Calu3 (cell line): ENCODE results near the gene ARL2. TPM values are rescaled to one million over a fixed set of nuclear protein-coding genes. Genes with fewer than 3 reads are reported as not detected.

Experiments
- BruUV-seq: library from RNA; stranded (reverse); fragments of 400-500 nt; replicated peaks from 2 replicates; lab custom pipeline; 2021; lab: Mats Ljungman, UMichigan
- CTCF ChIA-PET: fragments of 300-600 bp; sonication (Branson Sonifier 250); formaldehyde crosslinking; loops from one replicate; lab custom pipeline; 2022; ENCODE audit warnings: antibody characterized with exemption; lab: Charles Lee
- DNase-seq: peaks from one replicate; pipeline ENCODE4 v3.0.0; 2022
- H3K27ac Mint-ChIP-seq: one replicate; pipeline ENCODE4 v1.8.0; 2022; ENCODE audit warnings: mixed read lengths; ENCODE audit not compliant: unreplicated experiment
- H3K27me3 Mint-ChIP-seq: one replicate; pipeline ENCODE4 v1.8.0; 2022; ENCODE audit warnings: mixed read lengths; ENCODE audit not compliant: unreplicated experiment
- H3K36me3 Mint-ChIP-seq: one replicate; pipeline ENCODE4 v1.8.0; 2022; ENCODE audit warnings: mild to moderate bottlenecking, moderate library complexity, mixed read lengths; ENCODE audit not compliant: insufficient read depth, unreplicated experiment
- H3K4me1 Mint-ChIP-seq: one replicate; pipeline ENCODE4 v1.8.0; 2022; ENCODE audit warnings: mild to moderate bottlenecking, low read depth, mixed read lengths; ENCODE audit not compliant: unreplicated experiment
- H3K4me3 Mint-ChIP-seq: one replicate; pipeline ENCODE4 v1.8.0; 2022; ENCODE audit warnings: mild to moderate bottlenecking, low read depth, moderate library complexity, mixed read lengths; ENCODE audit not compliant: unreplicated experiment
- H3K9me3 Mint-ChIP-seq: one replicate; pipeline ENCODE4 v1.8.0; 2022; ENCODE audit warnings: low read depth, mixed read lengths; ENCODE audit not compliant: unreplicated experiment
- intact Hi-C: fragments of 100-400 bp; cut with micrococcal nuclease; formaldehyde crosslinking; loops from one replicate; pipeline ENCODE4 v1.10.0; 2022; ENCODE audit not compliant: unreplicated experiment
- total RNA-seq: library from RNA; stranded (reverse); gene quantifications from 2 replicates; pipeline ENCODE4 v1.2.3, GENCODE V29; 2022
- TF ChIP-seq, protein P1 (sequence below): fragments of 200-600 bp; IDR thresholded peaks from one replicate; pipeline ENCODE4 v1.8.0; 2022; ENCODE audit warnings: antibody characterized with exemption; ENCODE audit not compliant: unreplicated experiment

ARL2 gene
- total RNA-seq, 1 experiment from 2014 or later: 62.6 TPM

DNA sequence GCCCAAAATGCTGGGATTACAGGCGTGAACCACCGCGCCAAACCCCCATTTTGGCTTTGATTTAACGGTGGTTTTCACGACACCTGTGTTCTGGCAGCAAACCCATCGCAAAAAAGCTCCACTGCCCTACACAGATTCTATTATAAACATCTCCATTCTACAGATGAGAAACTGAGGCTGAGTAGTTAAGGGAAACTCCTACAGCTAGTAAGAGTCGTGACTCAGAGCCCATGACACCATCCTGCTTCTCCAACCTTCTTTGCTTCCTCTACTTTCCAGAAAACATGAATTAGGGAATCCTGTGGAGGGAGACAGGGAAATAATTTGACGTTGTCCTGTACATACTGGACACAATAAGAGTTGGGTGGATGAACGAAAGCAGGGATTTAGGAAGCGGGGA, 12.8 kb downstream of the ARL2 start:
- TF ChIP-seq, protein P1, sequence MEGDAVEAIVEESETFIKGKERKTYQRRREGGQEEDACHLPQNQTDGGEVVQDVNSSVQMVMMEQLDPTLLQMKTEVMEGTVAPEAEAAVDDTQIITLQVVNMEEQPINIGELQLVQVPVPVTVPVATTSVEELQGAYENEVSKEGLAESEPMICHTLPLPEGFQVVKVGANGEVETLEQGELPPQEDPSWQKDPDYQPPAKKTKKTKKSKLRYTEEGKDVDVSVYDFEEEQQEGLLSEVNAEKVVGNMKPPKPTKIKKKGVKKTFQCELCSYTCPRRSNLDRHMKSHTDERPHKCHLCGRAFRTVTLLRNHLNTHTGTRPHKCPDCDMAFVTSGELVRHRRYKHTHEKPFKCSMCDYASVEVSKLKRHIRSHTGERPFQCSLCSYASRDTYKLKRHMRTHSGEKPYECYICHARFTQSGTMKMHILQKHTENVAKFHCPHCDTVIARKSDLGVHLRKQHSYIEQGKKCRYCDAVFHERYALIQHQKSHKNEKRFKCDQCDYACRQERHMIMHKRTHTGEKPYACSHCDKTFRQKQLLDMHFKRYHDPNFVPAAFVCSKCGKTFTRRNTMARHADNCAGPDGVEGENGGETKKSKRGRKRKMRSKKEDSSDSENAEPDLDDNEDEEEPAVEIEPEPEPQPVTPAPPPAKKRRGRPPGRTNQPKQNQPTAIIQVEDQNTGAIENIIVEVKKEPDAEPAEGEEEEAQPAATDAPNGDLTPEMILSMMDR: no peak
- CTCF ChIA-PET: interaction anchor here (0.6 to 0.8 kb wide), 3 partner anchors 51 to 93 kb away, joined by 3 read pairs; partner anchors contain the start of gene ZNHIT2
- Mint-ChIP-seq H3K27ac (peak overlapping the region; percentile 5), H3K27me3 (no peaks in the 10 kb centered on the region), H3K36me3 (peaks cover 12% of the 10 kb centered on the region), H3K4me1 (peaks cover 16% of the 10 kb centered on the region), H3K4me3 (peak overlapping the region; percentile 62), H3K9me3 (no peaks in the 10 kb centered on the region)
- DNase-seq: no peak
- intact Hi-C loops: no loop called here
- no TSS peak for BruUV-seq

GRCh38 chr11:65027213-65028067, 13.5 kb downstream of the ARL2 start, which contains the start of gene SNX15:
TSS of gene SNX15 (plus strand) at chr11:65027439. CDS start at chr11:65027538, 99 bp downstream.
- H3K36me3 Mint-ChIP-seq: peaks cover 12% of the 10 kb centered on the region
- no peaks in the 10 kb centered on the region for H3K9me3 Mint-ChIP-seq
- intact Hi-C loops: no loop called here
- BruUV-seq: no TSS peak
- peak within 1 kb of the TSS; percentile 5 for H3K27ac Mint-ChIP-seq
- CTCF ChIA-PET: interaction anchor here (0.6 to 0.8 kb wide), 2 partner anchors 51 to 90 kb away, joined by 3 read pairs; partner anchors contain the start of gene ZNHIT2
- TF ChIP-seq, protein P1: peak; percentile 77
- no peaks in the 10 kb centered on the region for H3K27me3 Mint-ChIP-seq
- H3K4me1 Mint-ChIP-seq: peaks cover 16% of the 10 kb centered on the region
- DNase-seq: peak; percentile 93
- peak within 1 kb of the TSS; percentile 62 for H3K4me3 Mint-ChIP-seq

DNA sequence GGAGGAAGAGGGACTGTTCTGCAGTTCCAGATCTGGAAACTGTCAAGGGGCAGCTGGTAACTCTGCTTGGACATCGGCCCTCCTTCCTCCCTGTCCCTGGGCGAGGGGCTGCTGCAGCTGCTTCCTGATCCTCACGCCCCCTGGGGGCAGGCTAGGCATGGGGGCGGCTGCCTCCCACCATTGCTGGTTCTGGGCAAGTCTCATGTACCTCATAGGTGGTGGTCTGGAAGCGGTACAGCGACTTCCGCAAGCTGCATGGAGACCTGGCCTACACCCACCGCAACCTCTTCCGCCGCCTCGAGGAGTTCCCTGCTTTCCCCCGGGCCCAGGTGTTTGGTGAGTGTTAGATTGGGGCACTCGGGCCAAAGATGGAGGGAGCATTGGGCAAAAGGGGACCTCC, 18.3 kb downstream of the ARL2 start:
- no peaks in the 10 kb centered on the region for H3K27me3 Mint-ChIP-seq
- CTCF ChIA-PET: no interaction called here

GRCh38 chr11:65034423-65034822, 20.5 kb downstream of the ARL2 start:
- BruUV-seq: no TSS peak
- CTCF ChIA-PET: interaction anchor here (1.1 kb wide), 1 partner anchor 21 kb away, joined by 3 read pairs; no protein-coding TSS in a partner anchor
- Mint-ChIP-seq H3K36me3 (peaks cover 6% of the 10 kb centered on the region), H3K27ac (no peak overlapping the region), H3K4me1 (no peaks in the 10 kb centered on the region), H3K9me3 (no peaks in the 10 kb centered on the region), H3K4me3 (no peak overlapping the region), H3K27me3 (no peaks in the 10 kb centered on the region)
- no peak for DNase-seq
- TF ChIP-seq, protein P1: no peak
- intact Hi-C loops: no loop called here

More for the DNA sequence above, 18.3 kb downstream of the ARL2 start:
- TF ChIP-seq, protein P1: no peak
- Mint-ChIP-seq H3K36me3 (peaks cover 12% of the 10 kb centered on the region), H3K9me3 (no peaks in the 10 kb centered on the region), H3K4me1 (peaks cover 9% of the 10 kb centered on the region), H3K4me3 (no peak overlapping the region), H3K27ac (no peak overlapping the region)
- intact Hi-C loops: no loop called here
- BruUV-seq: no TSS peak
- no peak for DNase-seq
